GM18505 (cell line): Measurements from ENCODE around the gene WDR44.
"Not testable (repeated sequence)": the region's sequence is repeated elsewhere in the genome, so short reads cannot be mapped to it uniquely, and the experiment has no call there.

ENCODE experiments used
- ATAC-seq: cut with Tn5 transposase; IDR thresholded peaks from one replicate; pipeline ENCODE4 v1.9.1; 2021; ENCODE audit not compliant: unreplicated experiment
- POLR2A ChIP-seq: IDR thresholded peaks from 4 replicates; pipeline ENCODE4 v1.6.1; 2011; ENCODE audit warnings: borderline replicate concordance; ENCODE audit not compliant: insufficient read depth, insufficient read length; ENCODE audit errors: extremely low read depth

The WDR44 gene

DNA sequence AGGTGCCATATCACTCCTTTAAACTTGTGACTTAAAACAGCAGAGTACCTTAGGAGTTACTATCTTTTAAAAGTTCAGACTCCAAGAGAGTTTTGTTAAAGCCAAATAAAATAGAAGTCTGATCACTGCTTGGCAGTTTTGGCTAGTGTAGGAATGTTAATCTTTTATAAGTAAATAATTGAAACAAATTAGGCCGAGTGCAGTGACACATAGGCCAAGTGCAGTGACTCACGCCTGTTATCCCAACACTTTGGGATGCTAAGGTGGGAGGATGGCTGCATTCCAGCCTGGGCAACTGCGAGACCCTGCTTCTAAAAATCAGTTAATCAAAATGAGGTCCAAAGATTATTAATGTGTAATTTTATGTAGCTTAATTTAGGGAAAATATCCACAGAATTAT, 37.2 kb downstream of the WDR44 start:
- TF ChIP-seq POLR2A: no peak
- ATAC-seq: no peak

GRCh38 chrX:118392716-118393115, 46.8 kb downstream of the WDR44 start:
- ATAC-seq: no peak
- TF ChIP-seq POLR2A: no peak

- no peak for ATAC-seq
- TF ChIP-seq POLR2A: no peak
These were observed 50.2 kb downstream of the WDR44 start for GRCh38 chrX:118396113-118396512.

- no peak for ATAC-seq
- no peak for TF ChIP-seq POLR2A
These were observed 72.9 kb downstream of the WDR44 start for GRCh38 chrX:118418811-118419251.

GRCh38 chrX:118420462-118420861, 74.6 kb downstream of the WDR44 start:
- no peak for TF ChIP-seq POLR2A
- ATAC-seq: no peak

- TF ChIP-seq POLR2A: no peak
- ATAC-seq: peak; percentile 92
These were observed 77.7 kb downstream of the WDR44 start for GRCh38 chrX:118423558-118423957.

DNA sequence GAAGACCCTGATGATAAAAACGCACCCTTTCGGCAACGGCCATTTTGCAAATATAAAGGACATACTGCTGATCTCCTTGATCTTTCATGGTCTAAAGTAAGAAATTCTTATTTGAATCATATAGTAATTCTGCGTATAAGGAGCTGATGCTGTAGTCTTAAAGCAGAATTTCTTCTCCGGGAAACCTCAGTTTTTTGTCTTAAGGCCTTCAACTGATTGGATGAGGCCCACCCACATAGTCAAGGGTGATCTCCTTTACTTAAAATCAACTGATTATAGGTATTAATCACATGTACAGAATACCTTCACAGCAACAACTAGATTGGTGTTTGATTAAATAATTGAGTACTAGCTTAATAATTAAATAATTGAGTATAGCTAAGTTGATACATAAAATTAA, 86.9 kb downstream of the WDR44 start:
- no peak for ATAC-seq

DNA sequence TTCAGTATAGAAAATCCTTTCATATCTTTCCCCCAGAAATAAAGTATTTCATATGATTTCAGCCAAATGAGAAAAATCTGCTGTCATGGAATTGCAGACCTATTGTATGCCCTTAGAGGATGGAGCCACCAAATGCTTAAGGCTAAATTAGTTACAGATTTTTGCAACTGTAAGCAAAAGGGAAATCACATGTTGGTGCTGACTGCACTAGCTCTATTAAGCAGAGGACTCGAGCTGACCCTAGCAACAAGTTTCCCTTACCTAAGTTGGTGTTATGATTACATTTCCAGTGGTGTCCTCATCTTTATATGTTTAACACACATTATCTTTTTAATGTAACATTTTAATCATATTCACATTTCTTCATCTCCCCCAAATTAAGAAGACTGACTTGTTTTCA, 91.4 kb downstream of the WDR44 start:
- TF ChIP-seq POLR2A: no peak
- no peak for ATAC-seq

More for the DNA sequence above, 86.9 kb downstream of the WDR44 start:
- TF ChIP-seq POLR2A: no peak

- no peak for ATAC-seq
These were observed 102.4 kb downstream of the WDR44 start for GRCh38 chrX:118448273-118448783.

DNA sequence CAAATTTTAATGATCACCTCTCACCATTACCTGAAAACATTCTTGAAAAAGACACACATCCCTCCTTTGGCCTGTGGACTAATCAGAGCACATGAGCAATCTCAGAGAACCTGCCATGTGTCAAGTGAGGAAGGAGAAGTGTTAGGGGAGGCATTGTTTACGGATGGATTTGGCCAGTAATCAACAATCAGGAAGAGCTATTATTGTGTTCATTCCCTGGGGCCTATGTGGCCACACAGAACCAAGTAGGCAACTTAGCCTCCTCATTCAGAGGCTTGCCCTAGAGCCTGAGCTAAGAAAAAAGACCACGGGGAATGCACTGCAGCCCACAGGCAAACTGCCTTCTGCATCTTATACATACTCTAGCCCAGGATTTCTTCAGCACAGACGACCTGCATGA, 109.1 kb downstream of the WDR44 start:
- ATAC-seq: no peak
- TF ChIP-seq POLR2A: no peak

More at GRCh38 chrX:118448273-118448783, 102.4 kb downstream of the WDR44 start:
- no peak for TF ChIP-seq POLR2A

- no peak for ATAC-seq
- TF ChIP-seq POLR2A: no peak
These were observed 113.6 kb downstream of the WDR44 start for GRCh38 chrX:118459494-118459893.

GRCh38 chrX:118464501-118464900, 118.6 kb downstream of the WDR44 start:
- no peak for TF ChIP-seq POLR2A
- no peak for ATAC-seq

DNA sequence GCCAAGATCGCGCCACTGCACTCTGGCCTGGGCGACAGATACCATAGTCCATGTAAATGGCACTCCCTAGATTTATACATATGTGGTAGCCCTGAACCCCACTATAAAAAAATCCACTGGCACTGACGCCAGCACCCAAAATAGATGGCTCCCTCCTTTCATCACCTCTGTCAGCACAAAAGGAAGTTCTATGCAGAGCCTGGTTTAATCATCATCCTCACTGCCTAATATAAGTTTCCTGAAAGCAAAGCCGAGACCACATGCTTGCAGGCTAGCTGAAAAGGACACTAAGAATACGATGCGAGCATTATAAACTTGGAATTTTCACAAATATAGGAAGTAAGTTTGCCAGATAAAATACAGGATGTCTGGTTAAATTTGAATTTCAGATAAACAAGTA, 122.2 kb downstream of the WDR44 start:
- no peak for ATAC-seq

DNA sequence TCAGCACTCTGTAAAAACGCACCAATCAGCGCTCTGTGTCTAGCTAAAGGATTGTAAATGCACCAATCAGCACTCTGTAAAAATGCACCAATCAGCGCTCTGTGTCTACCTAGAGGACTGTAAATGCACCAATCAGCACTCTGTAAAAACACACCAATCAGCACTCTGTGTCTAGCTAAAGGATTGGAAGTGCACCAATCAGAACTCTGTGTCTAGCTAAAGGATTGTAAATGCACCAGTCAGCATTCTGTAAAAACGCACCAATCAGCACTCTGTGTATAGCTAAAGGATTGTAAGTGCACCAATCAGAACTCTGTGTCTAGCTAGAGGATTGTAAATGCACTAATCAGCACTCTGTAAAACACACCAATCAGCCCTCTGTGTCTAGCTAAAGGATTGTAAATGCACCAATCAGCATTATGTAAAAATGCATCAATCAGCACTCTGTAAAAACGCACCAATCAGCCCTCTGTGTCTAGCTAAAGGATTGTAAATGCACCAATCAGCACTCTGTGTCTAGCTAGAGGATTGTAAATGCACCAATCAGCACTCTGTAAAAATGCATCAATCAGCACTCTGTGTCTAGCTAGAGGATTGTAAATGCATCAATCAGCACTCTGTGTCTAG, 124.9 kb downstream of the WDR44 start:
- not testable (repeated sequence) for ATAC-seq

More for the DNA sequence above, 122.2 kb downstream of the WDR44 start:
- no peak for TF ChIP-seq POLR2A

GRCh38 chrX:118474586-118474985, 128.7 kb downstream of the WDR44 start:
- no peak for ATAC-seq
- no peak for TF ChIP-seq POLR2A
